HG03432 (cell line): ENCODE results near the gene EPB41L4B.
"Not testable (repeated sequence)": the region's sequence is repeated elsewhere in the genome, so short reads cannot be mapped to it uniquely, and the experiment has no call there.

Experiments used
- ATAC-seq: cut with Tn5 transposase; IDR thresholded peaks from one replicate; pipeline ENCODE4 v1.9.1; 2021; ENCODE audit warnings: mild to moderate bottlenecking, moderate library complexity; ENCODE audit not compliant: unreplicated experiment

Gene EPB41L4B

DNA sequence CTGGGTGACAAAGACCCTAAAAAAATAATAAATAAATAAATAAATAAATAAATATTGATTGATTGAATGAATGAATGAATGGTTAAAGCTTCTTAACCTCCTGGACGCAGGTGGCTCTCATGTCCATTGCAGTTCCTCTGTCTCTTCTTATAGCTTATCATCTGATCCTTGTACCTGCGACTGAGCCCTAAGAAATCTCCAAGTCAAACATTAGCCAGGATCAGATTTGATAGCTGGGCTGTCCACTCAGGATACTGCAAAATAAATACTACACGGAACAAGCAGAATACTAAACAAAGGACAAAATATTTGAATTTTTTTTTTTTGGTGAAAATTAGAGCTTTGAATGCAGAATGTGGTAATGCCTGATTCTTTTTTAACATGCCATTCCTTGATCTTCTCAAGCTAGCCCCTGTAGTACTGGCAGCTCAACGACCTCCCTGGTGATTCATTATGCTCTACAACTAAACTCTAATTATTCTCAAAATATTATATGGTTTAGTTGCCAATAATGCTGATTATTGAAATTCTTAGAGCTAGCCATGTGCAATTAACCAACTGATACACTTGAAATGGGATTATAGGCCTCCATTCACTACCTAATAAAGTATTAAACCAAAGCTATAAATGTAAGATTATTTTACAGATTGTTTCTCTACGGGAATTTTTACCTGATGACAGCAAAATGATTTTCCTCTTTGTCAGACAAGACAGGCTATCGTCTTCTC lies 191.2 kb downstream of the EPB41L4B start:
- no peak for ATAC-seq

DNA sequence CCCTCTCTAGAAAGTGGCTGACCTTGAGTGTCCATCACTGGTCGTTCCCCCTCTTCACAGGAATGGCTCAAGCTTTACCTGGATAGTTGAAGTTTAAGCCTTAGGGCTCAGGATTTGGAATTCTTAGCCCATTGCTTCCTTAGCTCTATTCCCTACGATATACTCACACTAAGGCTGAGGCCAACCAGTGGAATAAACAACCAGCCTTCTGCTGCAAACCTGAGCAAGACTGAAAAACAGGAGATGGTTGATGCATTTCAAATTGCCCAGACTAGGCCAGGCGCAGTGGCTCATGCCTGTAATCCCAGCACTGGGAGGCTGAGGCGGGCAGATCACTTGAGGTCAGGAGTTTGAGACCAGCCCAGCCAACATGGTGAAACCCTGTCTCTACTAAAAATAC lies 194.2 kb downstream of the EPB41L4B start:
- not testable (repeated sequence) for ATAC-seq

DNA sequence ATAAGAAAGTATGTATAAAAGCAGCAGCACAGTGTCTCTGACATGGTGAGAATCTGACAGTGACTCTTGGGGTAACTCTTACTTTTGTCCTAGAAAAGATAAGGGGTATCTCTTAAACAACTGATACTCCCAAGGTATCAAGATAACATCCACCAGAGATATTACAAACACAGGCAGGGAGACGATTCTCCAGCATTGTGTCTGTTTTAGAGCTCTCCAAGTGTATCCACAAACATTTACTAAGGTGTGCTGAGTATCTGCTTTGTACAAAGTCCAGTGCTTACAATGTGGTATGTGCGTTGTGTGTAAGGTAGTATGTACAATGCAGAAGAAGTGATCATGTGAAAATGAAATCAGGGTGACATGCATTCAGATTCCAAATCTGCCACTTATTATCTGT lies 196.7 kb downstream of the EPB41L4B start:
- ATAC-seq: no peak

DNA sequence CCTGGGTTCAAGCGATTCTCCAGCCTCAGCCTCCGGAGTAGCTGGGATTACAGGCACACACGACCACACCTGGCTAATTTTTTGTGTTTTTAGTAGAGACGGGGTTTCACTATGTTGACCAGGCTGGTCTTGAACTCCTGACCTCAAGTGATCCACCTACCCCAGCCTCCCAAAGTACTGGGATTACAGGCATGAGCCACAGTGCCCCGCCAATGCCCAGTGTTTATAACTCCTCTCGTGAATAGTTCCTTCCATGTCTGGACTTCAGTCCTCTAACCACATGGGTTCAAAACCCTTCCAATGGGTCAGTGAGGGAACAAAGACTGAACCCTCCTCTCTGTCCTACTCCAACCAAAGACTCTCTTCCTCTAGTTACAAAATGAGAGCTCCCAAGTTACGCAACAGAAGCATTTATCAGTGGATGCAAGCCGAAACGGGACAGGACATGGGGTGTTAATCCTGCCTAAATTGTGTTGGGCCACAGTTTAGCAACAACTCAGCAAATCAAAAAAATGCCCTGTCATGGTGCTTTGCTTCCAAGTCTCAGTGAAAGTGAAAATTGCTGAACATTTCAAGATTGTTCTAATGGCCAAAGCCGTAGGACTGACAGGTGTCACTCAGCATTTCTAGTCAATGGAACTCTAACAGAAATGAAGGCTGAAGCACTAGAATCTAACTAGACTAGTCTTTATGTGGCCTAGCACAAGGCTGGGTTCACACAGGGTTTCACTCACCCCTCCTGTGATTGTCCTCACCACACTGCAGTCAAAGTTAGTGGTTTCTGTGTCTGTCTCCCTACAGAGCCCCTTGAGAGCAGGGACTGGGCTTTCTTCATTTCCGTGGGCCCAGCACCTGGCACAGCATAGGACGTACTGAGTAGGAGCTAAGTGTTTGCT lies 197.9 kb downstream of the EPB41L4B start:
- ATAC-seq: peak; percentile 15
